ENCODE results near the gene OR2A7. TPM values are rescaled to one million over a fixed set of nuclear protein-coding genes. Genes with fewer than 3 reads are reported as not detected.
"Not testable (repeated sequence)": the region's sequence is repeated elsewhere in the genome, so short reads cannot be mapped to it uniquely, and the experiment has no call there.

OR2A7 gene
- total RNA-seq, 1 donor from 2014 or later: 3.0 TPM

- not testable (repeated sequence) for H3K4me3 ChIP-seq (ENCODE audit: low read depth, low read length); H3K27me3 ChIP-seq (ENCODE audit: control insufficient read depth, insufficient read depth, low read length); H3K36me3 ChIP-seq (ENCODE audit: control insufficient read depth, insufficient read depth, low read length); DNase-seq (ENCODE audit: low read depth)
Observed at GRCh38 chr7:144238530-144239082, 26.0 kb downstream of the OR2A7 start.

- H3K36me3 ChIP-seq (ENCODE audit: control insufficient read depth, insufficient read depth, low read length); DNase-seq (ENCODE audit: low read depth); H3K4me3 ChIP-seq (ENCODE audit: low read depth, low read length); H3K27me3 ChIP-seq (ENCODE audit: control insufficient read depth, insufficient read depth, low read length): not testable (repeated sequence)
Observed at GRCh38 chr7:144233039-144233438, 31.6 kb downstream of the OR2A7 start.

GRCh38 chr7:144231027-144231426, 33.6 kb downstream of the OR2A7 start:
- DNase-seq (ENCODE audit: low read depth); H3K4me3 ChIP-seq (ENCODE audit: low read depth, low read length); H3K36me3 ChIP-seq (ENCODE audit: control insufficient read depth, insufficient read depth, low read length); H3K27me3 ChIP-seq (ENCODE audit: control insufficient read depth, insufficient read depth, low read length): not testable (repeated sequence)

GRCh38 chr7:144228810-144229209, 35.8 kb downstream of the OR2A7 start:
- not testable (repeated sequence) for H3K36me3 ChIP-seq (ENCODE audit: control insufficient read depth, insufficient read depth, low read length); DNase-seq (ENCODE audit: low read depth)

GRCh38 chr7:144226866-144227265, 37.7 kb downstream of the OR2A7 start:
- not testable (repeated sequence) for DNase-seq (ENCODE audit: low read depth); H3K27me3 ChIP-seq (ENCODE audit: control insufficient read depth, insufficient read depth, low read length); H3K4me3 ChIP-seq (ENCODE audit: low read depth, low read length); H3K36me3 ChIP-seq (ENCODE audit: control insufficient read depth, insufficient read depth, low read length)

More at GRCh38 chr7:144228810-144229209, 35.8 kb downstream of the OR2A7 start:
- not testable (repeated sequence) for H3K4me3 ChIP-seq (ENCODE audit: low read depth, low read length); H3K27me3 ChIP-seq (ENCODE audit: control insufficient read depth, insufficient read depth, low read length)

- not testable (repeated sequence) for H3K4me3 ChIP-seq (ENCODE audit: low read depth, low read length); DNase-seq (ENCODE audit: low read depth); H3K36me3 ChIP-seq (ENCODE audit: control insufficient read depth, insufficient read depth, low read length); H3K27me3 ChIP-seq (ENCODE audit: control insufficient read depth, insufficient read depth, low read length)
Observed at GRCh38 chr7:144223675-144224074, 40.9 kb downstream of the OR2A7 start.

GRCh38 chr7:144220531-144220930, 44.1 kb downstream of the OR2A7 start:
- H3K27me3 ChIP-seq (ENCODE audit: control insufficient read depth, insufficient read depth, low read length); H3K4me3 ChIP-seq (ENCODE audit: low read depth, low read length); DNase-seq (ENCODE audit: low read depth); H3K36me3 ChIP-seq (ENCODE audit: control insufficient read depth, insufficient read depth, low read length): not testable (repeated sequence)

GRCh38 chr7:144219149-144219548, 45.4 kb downstream of the OR2A7 start:
- not testable (repeated sequence) for H3K27me3 ChIP-seq (ENCODE audit: control insufficient read depth, insufficient read depth, low read length); H3K36me3 ChIP-seq (ENCODE audit: control insufficient read depth, insufficient read depth, low read length)

GRCh38 chr7:144218581-144218980, 46.0 kb downstream of the OR2A7 start:
- not testable (repeated sequence) for DNase-seq (ENCODE audit: low read depth); H3K36me3 ChIP-seq (ENCODE audit: control insufficient read depth, insufficient read depth, low read length); H3K4me3 ChIP-seq (ENCODE audit: low read depth, low read length); H3K27me3 ChIP-seq (ENCODE audit: control insufficient read depth, insufficient read depth, low read length)

More at GRCh38 chr7:144219149-144219548, 45.4 kb downstream of the OR2A7 start:
- not testable (repeated sequence) for DNase-seq (ENCODE audit: low read depth); H3K4me3 ChIP-seq (ENCODE audit: low read depth, low read length)

GRCh38 chr7:144217200-144217599, 47.4 kb downstream of the OR2A7 start:
- H3K4me3 ChIP-seq (ENCODE audit: low read depth, low read length); DNase-seq (ENCODE audit: low read depth): not testable (repeated sequence)

More at GRCh38 chr7:144217200-144217599, 47.4 kb downstream of the OR2A7 start:
- H3K36me3 ChIP-seq (ENCODE audit: control insufficient read depth, insufficient read depth, low read length); H3K27me3 ChIP-seq (ENCODE audit: control insufficient read depth, insufficient read depth, low read length): not testable (repeated sequence)

Other genes with a start within 250 kb of the OR2A7 start
- not detected in 2 replicates for gene OR2A5, start 215.8 kb downstream of the OR2A7 start, total RNA-seq
- gene OR2A25, start 195.0 kb downstream of the OR2A7 start, total RNA-seq: not detected in 2 replicates
- gene OR2A12, start 178.5 kb downstream of the OR2A7 start, total RNA-seq: not detected in 2 replicates
- not detected in 2 replicates for gene OR2A2, start 155.2 kb downstream of the OR2A7 start, total RNA-seq
- gene OR2A14, start 141.6 kb downstream of the OR2A7 start, total RNA-seq: not detected in 2 replicates
- 4.2 and 4.3 TPM in 2 replicates for gene CTAGE4, start 81.3 kb downstream of the OR2A7 start, total RNA-seq
- 9.0 and 11.5 TPM in 2 replicates for gene ARHGEF35, start 69.0 kb downstream of the OR2A7 start, total RNA-seq
- gene OR2A42, start 25.2 kb downstream of the OR2A7 start, total RNA-seq: 0.07 and 0.08 TPM in 2 replicates
- 1.6 and 1.9 TPM in 2 replicates for gene CTAGE8, start 4.5 kb upstream of the OR2A7 start, total RNA-seq
- under 0.01 TPM in 1 of 2 replicates, not detected in the other for gene OR2A1, start 47.6 kb upstream of the OR2A7 start, total RNA-seq
- 22.6 and 25.1 TPM in 2 replicates for gene ARHGEF5, start 90.6 kb upstream of the OR2A7 start, total RNA-seq
- not detected in 2 replicates for gene NOBOX, start 138.9 kb upstream of the OR2A7 start, total RNA-seq